ENCODE measurements around the gene RTKN2. TPM values are rescaled to one million over a fixed set of nuclear protein-coding genes. Genes with fewer than 3 reads are reported as not detected.

The RTKN2 gene
- total and polyA plus RNA-seq, 9 of the 15 experiments (the other 6 are each of a cell fraction or from before 2014, with no cell fraction given) = 0.03 to 0.11 (median 0.05) TPM; not detected in 2

DNA sequence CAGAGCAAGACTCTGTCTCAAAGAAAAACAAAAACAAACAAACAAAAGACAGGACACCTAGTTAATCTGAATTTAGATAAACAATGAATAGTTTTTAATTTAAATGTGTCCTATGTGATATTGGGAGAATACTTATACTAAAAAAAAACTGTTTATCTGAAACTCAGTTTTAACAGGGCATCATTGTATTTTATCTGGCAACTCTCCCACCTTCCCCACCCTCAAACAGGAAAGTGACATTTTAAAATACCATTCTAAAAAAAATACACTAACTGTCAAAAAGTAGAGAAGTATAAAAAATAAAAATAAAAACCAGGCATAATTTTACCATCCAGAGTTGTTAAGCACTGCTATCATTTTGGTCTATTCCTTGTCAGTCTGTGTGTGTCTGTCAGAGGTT lies 119.0 kb downstream of the RTKN2 start:
- BruUV-seq (replicated peaks) = no TSS peak
- DNase-seq (ENCODE audit: extremely low read depth in 1 of 4, low spot score in 3 of 4) (no peak), FAIRE-seq (no peak), ATAC-seq (no peak)
- ChIA-PET POLR2A (interaction anchor here (1.3 kb wide), 1 partner anchor 11 kb away, joined by 3 read pairs; no protein-coding TSS in a partner anchor), CTCF (ENCODE audit: low intra/inter-chr PET ratio) (no interaction called here)
- no peak overlapping the region for H3K9ac ChIP-seq (ENCODE audit: insufficient read depth in 1 of 2, low read depth in 2 of 2, low read length in 2 of 2)
- no peaks in the 10 kb centered on the region for H3K4me1 ChIP-seq (replicated peaks in 1 of 2; ENCODE audit: control insufficient read depth in 2 of 2, insufficient read depth in 2 of 2, low read length in 2 of 2)
- peaks cover 0 to 10% of the 10 kb centered on the region in 2 experiments; a peak in 1 of 5 replicates for H3K27me3 ChIP-seq (ENCODE audit: control insufficient read depth in 2 of 2, insufficient read depth in 2 of 2, low read length in 2 of 2)
- TF ChIP-seq ASH1L (IDR thresholded peaks at IDR 0.05; ENCODE audit: borderline replicate concordance, low read depth, partially characterized antibody) = no peak
- TF ChIP-seq ZNF217 (CRISPR knock-in tag; IDR thresholded peaks at IDR 0.05) = no peak
- TF ChIP-seq SIN3A (IDR thresholded peaks at IDR 0.05; ENCODE audit: borderline replicate concordance in 2 of 2, control insufficient read depth in 1 of 2, low read depth in 2 of 2, low read length in 2 of 2) = no peak
- TF ChIP-seq THAP7 (CRISPR knock-in tag; IDR thresholded peaks at IDR 0.05) = no peak
- no peak for TF ChIP-seq EGR1 (conservative IDR thresholded peaks at IDR 0.05)
- TF ChIP-seq HMGXB4 (CRISPR knock-in tag; IDR thresholded peaks at IDR 0.05) = no peak
- no peak for TF ChIP-seq ZNF24 (IDR thresholded peaks at IDR 0.05)
- TF ChIP-seq STAT5B (CRISPR knock-in tag; IDR thresholded peaks at IDR 0.05) = no peak
- no peak for TF ChIP-seq MAZ (CRISPR knock-in tag; conservative IDR thresholded peaks at IDR 0.05 in 1 of 2, IDR thresholded peaks at IDR 0.05 in 1 of 2)
- TF ChIP-seq MLLT1 (IDR thresholded peaks at IDR 0.05) = no peak
- H3K36me3 ChIP-seq (ENCODE audit: control insufficient read depth, insufficient read depth, low read length) = no peaks in the 10 kb centered on the region
- no peaks in the 10 kb centered on the region for H3K9me1 ChIP-seq (ENCODE audit: control insufficient read depth, insufficient read depth, low read length)
- no peak overlapping the region for H3K4me2 ChIP-seq (ENCODE audit: insufficient read depth, low read length)
- in situ Hi-C loops (cut with MboI) (no loop called here), intact Hi-C loops (cut with micrococcal nuclease) (loop anchor here (5.0 kb wide), 1 partner anchor 63 kb away; no protein-coding TSS in a partner anchor)
- H3K4me3 ChIP-seq = no peak overlapping the region
- no peaks in the 10 kb centered on the region for H4K20me1 ChIP-seq (replicated peaks; ENCODE audit: control insufficient read depth, insufficient read depth, low read length)
- H3K79me2 ChIP-seq (ENCODE audit: control insufficient read depth, insufficient read depth, low read length) = no peaks in the 10 kb centered on the region
- H3K27ac ChIP-seq (ENCODE audit: extremely low read depth, low read depth, low read length) = no peak overlapping the region
- no peak overlapping the region for H2AFZ ChIP-seq (ENCODE audit: low read depth, low read length)
- H3K9me3 ChIP-seq (replicated peaks; ENCODE audit: control insufficient read depth, insufficient read depth, low read depth, low read length) = no peaks in the 10 kb centered on the region

All from K562 (cell line).